HG02678 (cell line): ENCODE results near the gene PPP4C.
A peak's percentile ranks its signal among the peaks of the same experiment; 100 is the strongest.
"Not testable (repeated sequence)": the region's sequence is repeated elsewhere in the genome, so short reads cannot be mapped to it uniquely, and the experiment has no call there.

ENCODE experiments used
- ATAC-seq: cut with Tn5 transposase; IDR thresholded peaks from one replicate; pipeline ENCODE4 v1.9.1; 2021; ENCODE audit warnings: mild to moderate bottlenecking, moderate library complexity; ENCODE audit not compliant: unreplicated experiment

The PPP4C gene

DNA sequence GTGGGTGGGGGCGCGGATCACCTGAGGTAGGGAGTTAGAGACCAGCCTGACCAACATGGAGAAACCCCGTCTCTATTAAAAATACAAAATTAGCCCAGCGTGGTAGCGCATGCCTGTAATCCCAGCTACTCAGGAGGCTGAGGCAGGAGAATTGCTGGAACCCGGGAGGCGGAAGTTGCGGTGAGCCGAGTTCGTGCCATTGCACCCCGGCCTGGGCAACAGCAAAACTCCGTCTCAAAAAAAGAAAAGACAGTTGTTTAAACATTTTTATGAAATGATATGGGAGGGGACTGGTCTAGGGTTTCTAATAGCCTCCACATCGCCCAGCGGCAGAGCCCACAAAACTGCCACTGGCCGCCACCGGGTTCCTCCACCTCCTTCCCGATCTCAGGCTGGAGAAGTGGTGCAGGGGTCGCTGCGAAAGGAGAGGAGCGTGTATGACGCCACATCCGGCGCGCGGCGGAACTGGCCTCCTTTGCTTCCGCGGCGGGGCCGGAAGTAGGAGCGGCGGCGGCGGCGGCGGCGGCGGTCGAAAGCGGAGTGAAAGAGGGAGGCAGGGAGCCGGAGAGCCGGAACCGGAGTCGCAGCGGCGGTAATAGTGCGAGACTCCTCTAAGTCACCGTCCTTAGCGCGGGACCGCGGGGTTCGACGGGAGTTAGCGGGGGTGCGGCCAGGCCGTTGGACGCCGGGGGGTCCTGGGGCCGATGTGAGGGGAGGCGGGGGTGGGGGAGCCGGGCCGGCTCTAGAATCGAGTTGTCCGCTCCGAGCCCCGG, at the start of gene PPP4C:
Gene PPP4C, plus strand, starts transcription at position 492 of the 773 bp plus-strand sequence. CDS start 384 bp downstream, outside the sequence.
- ATAC-seq = peak; percentile 82

DNA sequence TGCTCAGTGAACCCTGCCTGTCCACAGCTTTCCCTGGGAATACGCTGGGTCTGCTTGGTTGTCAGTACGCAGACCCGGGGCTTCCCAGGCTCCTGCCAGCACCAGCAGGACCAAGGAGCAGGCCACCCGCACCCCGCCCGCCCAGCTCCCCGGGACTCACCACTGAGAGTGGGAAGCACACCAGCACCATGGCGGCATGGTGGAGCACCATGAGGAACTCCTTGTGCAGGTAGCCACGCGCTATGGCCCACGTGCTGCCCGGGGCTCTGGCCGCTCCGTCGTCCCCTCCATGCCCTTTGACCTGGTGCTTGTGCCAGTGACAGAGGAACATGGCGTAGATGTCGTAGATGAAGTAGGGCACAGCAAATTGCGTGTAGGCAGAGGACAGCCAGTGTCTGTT, 49.3 kb upstream of the PPP4C start:
- no peak for ATAC-seq

DNA sequence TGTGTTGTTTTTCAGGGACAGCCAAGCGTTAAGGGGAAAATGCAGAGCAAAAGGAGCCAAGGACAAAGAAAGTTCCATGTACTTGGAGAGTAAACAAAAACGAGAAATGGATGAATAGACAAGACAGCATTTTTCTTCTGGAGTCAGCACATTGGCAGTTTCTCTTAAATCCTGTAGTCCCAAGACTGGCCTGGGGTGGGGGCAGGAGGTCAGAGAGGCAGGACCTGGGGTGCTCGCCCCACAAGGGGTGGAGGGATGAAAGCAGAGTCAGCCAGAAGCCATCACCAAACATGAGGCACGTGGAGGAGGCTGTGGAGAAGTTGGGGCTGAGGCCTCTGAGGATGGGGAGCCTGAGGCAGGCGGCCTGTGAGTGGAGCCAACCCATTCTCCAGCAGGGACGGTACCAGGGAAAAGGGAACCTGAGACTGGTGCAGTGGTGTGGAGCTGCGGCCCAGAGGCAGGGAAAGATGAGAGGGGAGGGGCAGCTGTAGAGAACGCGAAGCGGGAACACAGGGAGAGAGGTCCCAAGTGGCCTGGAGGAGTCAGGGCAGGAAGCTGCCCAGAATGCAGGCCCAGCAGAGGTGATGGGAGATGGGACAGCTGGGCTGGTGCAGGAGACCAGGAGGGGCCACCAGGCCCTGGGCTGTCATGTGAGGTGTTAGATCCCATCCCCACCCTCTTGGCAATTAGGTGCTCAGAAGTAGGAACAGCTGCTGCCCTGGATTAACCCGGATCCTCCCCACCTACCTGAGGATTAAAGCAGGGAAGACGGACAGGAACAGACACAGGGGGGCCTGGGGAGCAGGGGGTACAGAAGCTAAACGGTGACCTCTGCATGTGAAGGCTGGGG, 48.0 kb upstream of the PPP4C start:
- no peak for ATAC-seq

DNA sequence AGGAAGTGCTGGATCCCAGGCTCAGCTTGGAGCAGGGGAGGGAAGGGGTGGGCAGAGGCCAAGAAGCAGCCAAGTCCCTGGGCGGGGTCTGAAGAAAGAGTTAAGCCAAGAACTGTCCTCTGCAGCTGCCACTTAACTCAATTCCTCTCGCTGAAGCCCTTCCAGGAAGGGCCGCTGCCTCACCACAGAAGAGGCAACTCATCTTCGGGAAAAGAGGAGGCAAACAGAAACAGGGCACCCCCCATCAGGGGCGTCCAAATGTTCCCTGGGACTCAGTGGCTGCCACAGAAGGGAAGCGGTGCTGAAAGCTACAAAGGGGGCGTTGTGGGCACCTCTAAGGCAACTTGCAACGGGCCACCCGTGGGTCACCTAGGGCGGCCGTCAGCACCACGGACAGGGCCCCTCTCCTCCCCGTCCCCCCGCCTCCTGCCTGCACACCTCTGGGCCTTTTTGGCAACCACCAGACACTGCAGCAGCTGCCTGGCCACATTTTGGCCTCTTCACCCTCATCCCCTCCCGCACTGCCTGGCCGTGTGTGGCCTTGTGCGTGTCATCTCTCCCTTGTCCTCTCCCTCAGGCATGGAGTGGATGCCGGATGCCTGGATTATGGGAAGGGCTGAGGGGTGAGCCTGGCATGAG, 47.2 kb upstream of the PPP4C start:
- ATAC-seq = no peak

DNA sequence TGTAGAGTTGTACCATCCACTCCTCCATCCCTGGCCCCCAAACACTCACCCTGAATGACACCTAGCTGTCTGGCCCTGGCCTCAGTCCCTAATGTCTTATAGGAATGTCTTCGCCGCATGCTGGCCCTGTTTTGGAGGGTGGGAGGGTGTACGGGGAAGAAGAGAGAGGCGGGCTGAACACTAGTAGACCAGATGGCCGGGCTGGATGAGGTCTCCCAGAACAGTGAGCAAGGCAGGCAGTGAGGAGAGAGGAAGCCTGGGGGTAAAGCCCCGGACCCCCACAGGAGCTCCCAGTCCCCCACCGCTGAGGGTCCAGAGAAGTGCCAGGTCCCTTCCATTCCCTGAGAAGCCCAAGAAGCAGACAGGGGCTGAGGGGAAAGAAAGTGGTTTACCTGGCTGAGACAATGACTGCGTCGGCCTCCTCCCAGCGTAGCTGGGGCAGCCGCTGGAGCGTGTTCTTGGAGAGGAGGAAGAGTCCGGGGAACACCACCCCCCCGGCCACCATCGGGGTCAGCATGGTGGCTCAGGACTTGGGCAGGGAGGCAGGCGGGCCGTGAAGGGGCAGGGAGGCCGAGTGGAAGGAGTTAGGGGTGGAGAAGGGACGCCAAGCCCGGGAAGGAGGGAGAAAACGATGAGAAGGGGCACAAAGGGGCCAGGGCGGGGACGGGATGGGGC, 45.6 kb upstream of the PPP4C start:
- ATAC-seq = no peak

DNA sequence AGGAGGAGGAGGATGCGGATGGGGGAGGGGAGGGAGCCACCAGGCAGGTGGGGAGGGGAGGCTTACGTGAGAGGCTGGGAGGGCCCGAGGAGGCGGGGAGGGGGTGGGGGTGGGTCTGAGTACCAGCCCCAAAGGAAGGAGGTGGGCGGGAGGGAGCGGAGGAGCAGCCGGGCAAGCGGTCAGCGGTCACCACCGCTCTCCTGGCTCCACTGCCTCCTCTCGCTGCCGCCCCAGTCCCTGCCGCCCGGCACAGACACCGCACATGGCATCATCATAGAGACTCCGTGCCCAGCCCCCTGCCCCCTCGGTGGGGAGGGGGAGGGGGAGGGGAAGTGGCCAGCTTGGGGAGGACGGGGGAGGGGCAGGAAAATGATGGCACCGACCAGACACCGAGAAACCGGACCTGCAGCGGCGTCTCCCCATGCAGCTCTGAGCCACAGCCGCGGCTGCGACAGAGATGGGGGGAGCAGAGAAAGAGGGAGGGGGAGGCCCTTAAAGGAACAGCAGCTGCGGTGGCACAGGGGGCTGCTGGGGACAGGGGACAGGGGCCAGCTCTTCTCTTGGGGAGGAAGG, 44.9 kb upstream of the PPP4C start, which contains the start of gene TLCD3B:
Gene TLCD3B, minus strand, starts transcription at position 431 of the 573 bp plus-strand sequence. CDS start 744 bp downstream, outside the sequence.
- ATAC-seq = no peak

DNA sequence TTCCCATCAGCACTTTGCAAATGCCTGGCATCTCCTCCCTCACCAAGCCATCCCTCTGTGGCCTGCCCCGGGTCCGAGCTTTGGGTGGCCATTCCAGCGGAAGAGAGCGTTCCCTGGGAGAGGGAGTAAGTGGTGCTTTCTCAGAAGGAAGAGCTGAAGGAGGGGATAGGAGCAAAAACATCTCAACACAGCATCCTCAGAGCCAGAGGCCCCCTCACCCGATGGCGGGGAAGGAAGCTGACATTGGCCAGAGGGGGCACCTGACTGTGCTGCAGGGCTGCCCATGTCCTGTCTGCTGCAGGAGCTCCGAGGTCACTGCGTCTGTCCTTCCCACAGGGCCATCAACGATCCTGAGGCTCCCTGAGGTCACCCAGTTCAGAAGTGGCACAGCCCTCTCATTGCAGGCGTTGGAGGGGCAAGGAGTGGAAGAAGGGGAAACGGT, 44.3 kb upstream of the PPP4C start:
- ATAC-seq = no peak

DNA sequence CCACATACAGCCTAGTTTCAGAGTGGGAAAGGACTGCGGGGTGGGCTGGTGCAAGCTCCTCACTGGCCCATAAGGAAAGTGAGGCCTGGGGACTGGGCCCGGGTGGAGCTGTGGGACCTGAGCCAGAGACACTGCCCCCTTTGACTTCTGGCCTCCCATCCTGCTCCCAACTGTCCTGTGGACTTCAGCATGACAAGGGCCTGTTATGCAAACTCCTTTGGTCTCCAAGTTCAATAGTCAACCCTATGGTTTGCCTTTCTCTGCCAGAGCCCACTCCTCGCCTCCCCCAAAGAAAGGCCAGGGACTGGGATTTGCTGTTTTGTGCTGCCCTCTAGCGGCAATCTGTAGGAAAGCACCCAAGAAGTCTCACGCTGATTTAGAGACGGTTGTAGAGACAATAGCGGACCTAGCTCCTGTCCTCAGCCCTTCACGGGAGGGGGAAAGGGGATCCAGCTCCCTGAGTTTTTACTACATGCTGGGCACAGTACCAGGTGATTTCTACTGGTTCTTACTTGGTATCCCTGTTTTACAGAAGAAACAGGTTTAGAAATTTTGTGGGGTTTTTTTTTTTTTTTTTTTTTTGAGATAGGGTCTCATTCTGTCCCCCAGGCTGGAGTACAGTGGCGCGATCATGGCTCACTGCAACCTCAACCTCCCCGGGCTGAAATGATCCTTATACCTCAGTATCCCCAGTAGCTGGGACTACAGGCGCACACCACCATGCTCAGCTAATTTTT, 43.5 kb upstream of the PPP4C start:
- ATAC-seq = no peak

DNA sequence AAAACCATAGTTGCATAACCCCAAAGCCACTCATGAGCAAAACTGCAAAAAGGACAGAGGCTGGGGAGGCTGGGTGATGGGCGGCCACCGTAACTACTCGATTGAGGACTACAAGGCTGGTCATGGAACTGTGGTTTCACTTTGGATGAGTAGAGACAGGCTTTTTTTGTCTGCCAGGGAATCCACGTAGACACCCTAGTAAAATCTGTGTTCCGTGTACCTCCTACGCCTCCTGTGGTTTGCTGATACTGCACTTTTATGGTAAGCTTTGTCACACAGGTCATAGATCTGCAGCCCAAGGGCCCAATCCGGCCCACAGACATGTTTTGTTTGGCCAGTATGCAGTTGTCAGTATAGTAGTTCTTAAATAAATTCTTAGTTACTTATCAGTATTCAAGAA, 42.5 kb upstream of the PPP4C start:
- ATAC-seq = no peak

DNA sequence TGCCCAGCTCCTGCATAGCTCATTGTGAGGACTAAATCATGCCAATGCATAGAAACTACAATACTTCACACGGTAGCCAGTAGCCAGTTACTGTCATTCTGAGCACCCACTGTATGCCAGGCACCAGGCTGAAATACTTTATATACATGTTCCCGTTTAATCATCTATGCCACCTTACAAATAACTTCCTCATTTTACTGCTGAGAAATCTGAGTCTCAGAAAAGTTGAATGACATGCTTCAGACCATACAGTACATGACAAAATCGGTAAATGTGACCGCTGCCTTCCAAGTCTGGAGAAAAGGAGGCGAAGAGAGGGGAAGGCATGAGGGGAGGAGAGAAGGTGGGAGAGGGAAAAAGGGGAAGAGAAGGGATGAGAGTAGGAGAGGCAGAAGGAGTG, 35.6 kb upstream of the PPP4C start:
- ATAC-seq = no peak

DNA sequence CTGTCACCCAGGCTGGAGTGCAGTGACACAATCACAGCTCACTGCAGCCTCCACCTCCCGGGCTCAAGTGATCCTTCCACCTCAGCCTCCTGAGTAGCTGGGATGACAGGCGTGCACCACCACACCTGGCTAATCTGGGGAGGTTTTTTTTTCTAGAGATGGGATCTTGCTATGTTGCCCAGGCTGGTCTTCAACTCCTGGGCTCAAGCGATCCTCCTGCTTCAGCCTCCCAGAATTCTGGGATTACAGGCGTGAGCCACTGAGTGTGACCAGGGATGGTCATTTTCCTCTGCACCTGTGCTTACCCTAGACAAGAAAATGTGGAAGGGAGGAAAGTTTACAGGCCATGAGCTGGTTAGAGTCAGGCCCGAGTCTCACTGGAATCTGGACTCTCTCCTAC, 35.1 kb upstream of the PPP4C start:
- ATAC-seq = not testable (repeated sequence)

DNA sequence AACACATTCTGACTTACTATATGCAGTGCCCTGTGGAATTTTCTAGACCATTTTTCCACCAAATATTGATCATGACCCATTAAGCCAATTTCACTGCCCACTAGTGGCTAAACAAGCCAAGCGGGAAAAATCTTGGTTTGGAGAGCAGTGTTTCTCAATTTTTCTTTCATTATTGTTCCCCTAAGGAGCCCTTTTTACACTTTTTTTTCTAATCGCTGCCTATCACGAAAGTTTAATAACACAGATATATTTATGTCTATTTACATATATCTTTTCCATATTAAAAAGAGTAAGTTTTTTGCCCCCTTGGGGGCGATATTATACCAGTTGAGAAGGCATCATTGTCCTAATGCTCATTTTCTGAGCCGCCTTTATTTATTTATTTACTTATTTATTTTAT, 34.0 kb upstream of the PPP4C start:
- ATAC-seq = no peak

DNA sequence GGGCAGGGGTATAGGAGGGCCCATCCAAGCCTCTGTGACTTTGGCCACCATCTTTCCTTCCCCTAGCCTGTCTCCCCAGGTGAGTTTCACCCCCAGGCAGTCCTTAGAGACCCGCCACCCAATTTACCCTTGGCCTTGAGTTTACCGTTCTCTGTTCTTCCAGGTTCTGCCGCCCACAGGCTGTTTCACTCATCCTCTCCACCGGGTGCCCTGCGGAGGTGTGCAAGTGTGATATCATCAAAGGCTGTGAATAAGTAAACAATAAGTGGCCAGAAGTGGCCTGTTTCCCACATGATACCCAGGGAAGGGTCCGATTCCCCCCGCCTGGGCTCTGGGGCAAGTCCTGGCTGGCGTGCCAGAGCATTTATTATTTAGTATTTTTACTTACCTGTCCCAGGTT, 29.6 kb upstream of the PPP4C start:
- ATAC-seq = no peak

DNA sequence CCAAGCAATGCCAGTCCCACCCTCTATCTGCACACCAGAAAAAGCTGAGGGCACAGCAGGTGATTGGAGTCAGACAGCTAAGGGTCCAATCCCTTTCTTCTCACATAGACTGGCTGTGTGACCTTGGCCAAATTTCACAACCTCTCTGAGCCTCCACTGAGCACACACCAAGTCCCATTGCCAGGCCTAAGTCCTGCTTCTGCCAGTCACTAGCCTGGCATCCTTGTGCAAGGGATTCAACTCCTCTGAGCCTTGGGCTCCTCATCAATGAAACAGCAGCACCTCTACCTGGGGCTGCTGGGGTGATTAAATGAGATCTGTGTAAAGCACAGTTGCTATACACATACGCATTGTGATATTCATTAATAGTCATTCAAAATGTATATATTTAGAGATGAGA, 29.2 kb upstream of the PPP4C start:
- ATAC-seq = no peak

DNA sequence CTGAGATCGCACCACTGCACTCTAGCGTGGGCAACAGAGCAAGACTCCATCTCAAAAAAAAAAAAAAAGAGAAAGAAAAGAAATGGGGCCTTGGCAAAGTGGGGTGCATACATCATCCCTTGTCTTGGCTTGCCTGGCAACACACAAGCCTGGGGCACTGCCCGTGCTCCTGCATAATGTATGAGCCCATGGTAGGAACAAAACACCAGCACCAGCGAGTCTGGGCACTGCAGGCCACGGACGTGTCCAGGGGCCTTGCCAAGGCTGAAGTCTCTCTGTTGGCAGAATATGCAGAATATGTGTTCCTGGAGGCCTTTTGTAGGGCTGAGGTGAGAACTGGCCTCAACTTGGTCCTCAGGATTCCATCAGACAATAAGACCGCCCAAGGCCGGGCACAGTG, 25.9 kb upstream of the PPP4C start:
- ATAC-seq = no peak

DNA sequence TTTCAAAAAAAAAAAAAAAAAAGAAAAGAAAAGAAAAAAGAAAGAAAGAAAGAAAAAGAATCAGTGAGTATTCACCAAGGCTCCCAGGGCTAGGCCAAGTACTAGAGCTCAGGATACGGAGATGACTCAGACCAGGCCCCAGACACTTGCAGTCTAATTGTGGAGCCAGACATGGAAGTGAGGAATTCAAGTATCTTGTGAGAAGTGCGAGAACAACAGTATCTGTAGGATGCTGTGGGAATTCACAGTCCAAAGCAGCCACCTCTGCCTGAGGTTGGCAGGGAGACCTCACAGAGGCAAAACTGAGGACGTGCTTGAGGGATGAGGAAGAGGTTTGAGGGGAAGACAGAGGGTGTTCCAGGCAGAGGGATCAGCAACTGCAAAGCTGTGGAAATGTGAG, 24.3 kb upstream of the PPP4C start:
- no peak for ATAC-seq

DNA sequence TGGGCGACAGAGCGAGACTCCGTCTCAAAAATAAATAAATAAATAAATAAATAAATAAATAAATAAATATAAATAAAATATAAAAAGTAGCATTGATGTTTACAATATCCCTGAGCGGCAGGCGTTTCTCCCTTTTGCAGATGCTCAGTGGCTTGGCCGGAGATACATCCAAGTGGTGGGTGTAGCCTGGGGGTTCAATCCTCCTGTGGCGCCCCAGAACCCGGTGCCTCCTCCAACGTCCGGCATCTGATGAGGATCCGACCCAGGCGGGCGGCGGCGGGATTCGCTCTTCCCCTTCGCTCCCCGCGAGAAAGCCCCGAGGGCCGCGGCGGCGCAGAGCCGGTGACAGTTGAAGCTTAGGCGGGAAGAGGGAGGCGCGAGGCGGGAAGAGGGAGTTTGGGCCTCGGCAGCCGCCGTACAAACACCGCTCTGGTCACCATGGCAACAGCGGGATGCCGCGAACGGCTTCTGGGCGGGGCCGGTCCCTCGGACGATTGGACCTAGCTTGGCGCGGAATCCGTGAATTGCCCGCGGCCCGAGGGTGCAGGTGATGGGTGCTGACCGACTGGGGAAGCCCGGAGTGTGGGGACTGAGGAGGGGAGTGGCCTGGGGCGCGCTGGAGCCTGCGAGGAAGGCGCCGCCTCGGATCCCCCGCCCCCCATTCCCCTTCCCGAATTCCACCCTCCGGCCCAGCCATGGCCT, 23.0 kb upstream of the PPP4C start:
- ATAC-seq = peak; percentile 79

DNA sequence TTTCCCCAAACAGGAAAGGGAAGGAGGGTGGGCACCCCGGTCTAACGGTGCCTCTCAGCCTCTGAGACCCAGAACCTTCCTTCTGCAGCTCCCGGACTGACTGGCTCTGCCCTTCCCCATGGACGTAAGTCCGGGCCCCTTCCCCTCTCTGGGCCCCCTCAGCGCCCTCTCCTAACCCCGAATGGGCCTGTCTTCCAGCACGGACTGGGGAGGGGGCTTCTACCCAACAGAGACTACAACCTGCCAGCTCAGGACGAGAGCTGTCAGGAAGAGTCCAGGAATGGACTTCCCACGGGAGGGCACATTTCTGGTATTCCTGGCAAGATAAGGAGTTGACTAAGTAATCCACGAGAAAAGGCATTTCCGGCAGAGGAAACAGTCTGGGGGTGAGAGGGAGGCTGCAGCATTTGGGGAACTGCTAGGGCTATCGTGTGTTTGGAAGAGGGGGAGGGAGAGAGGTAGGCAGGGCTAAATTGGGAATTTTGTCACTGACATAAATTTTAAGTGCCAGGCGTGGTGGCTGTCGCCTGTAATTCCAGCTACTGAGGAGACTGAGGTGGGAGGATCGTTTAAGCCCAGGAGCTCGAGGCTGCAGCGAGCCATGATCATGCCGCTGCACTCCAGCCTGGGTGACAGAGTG, 22.3 kb upstream of the PPP4C start:
- ATAC-seq = no peak

DNA sequence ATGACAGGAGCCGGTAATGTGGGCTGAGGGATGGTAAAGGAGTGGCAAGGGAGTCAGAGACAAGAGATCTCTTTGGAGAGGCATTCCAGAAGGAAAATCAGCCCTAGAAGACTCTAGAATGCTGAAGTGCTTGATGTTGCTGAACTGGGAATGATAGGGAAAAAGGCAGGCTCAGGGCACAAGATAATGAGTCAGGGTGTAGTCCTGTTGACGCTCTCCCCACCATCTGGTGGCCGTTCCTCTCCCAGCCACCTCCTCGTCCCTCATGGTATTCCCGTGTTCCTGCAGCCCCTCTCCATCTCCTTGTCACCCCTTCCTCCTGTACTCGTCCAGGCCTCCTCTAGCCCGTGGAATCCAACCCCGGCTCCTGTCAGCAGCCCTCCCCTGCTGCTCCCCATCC, 21.3 kb upstream of the PPP4C start:
- no peak for ATAC-seq
